ENCODE measurements around the gene FBRSL1. TPM values are rescaled to one million over a fixed set of nuclear protein-coding genes. Genes with fewer than 3 reads are reported as not detected.

Gene FBRSL1
- total RNA-seq, 1 experiment from 2014 or later: 124 TPM

- no peak for ATAC-seq
- no peaks in the 10 kb centered on the region for H3K9me2 ChIP-seq (ENCODE audit: insufficient read depth)
- no peak for TF ChIP-seq ZBTB33 (IDR thresholded peaks at IDR 0.05; ENCODE audit: extremely low read depth, insufficient replicate concordance, low read length)
- no peak overlapping the region for H3K9ac ChIP-seq (ENCODE audit: low read length)
- H3K27me3 ChIP-seq (ENCODE audit: insufficient read depth, low read length): no peaks in the 10 kb centered on the region
- BruUV-seq (replicated peaks): no TSS peak
- no peak overlapping the region for H2AFZ ChIP-seq (ENCODE audit: low read depth, low read length, poor library complexity, severe bottlenecking)
- H3K4me2 ChIP-seq (ENCODE audit: low read length): no peak overlapping the region
- DNase-seq (ENCODE audit: low read depth, low spot score): no peak
- H3K79me2 ChIP-seq (ENCODE audit: insufficient read depth, low read length): no peaks in the 10 kb centered on the region
- H3K9me3 ChIP-seq (ENCODE audit: control insufficient read depth in 1 of 2, insufficient read depth in 1 of 2, low read depth in 1 of 2, low read length in 2 of 2): no peaks in the 10 kb centered on the region
- intact Hi-C loops (cut with micrococcal nuclease): no loop called here
- POLR2A ChIA-PET: no interaction called here
- RAD21 ChIA-PET (ENCODE audit: low non-redundant PET in 1 of 2, low total read pairs in 2 of 2, uncharacterized antibody in 2 of 2, unreplicated experiment in 2 of 2): no interaction called here
- H3K27ac ChIP-seq (ENCODE audit: low read depth, low read length): no peak overlapping the region
- no peaks in the 10 kb centered on the region for H4K20me1 ChIP-seq (ENCODE audit: insufficient read depth)
- no peaks in the 10 kb centered on the region for H3K36me3 ChIP-seq (ENCODE audit: control insufficient read depth in 1 of 2, insufficient read depth in 2 of 2, low read length in 2 of 2)
- no peaks in the 10 kb centered on the region for H3K4me1 ChIP-seq (ENCODE audit: control insufficient read depth in 1 of 2, insufficient read depth in 2 of 2, low read length in 2 of 2)
- CTCF ChIA-PET: no interaction called here
- H3K4me3 ChIP-seq (replicated peaks in 1 of 2; ENCODE audit: low read depth in 1 of 2, low read length in 2 of 2): no peak overlapping the region
These were observed 54.5 kb downstream of the FBRSL1 start for GRCh38 chr12:132544498-132544897.

- ChIA-PET POLR2A (no interaction called here), RAD21 (ENCODE audit: low non-redundant PET in 1 of 2, low total read pairs in 2 of 2, uncharacterized antibody in 2 of 2, unreplicated experiment in 2 of 2) (no interaction called here), CTCF (no interaction called here)
- Histone ChIP-seq H3K9ac (ENCODE audit: low read length) (no peak overlapping the region), H3K9me2 (ENCODE audit: insufficient read depth) (no peaks in the 10 kb centered on the region), H3K4me2 (ENCODE audit: low read length) (no peak overlapping the region), H4K20me1 (ENCODE audit: insufficient read depth) (no peaks in the 10 kb centered on the region), H3K36me3 (ENCODE audit: control insufficient read depth in 1 of 2, insufficient read depth in 2 of 2, low read length in 2 of 2) (no peaks in the 10 kb centered on the region), H2AFZ (ENCODE audit: low read depth, low read length, poor library complexity, severe bottlenecking) (no peak overlapping the region), H3K27me3 (ENCODE audit: insufficient read depth, low read length) (no peaks in the 10 kb centered on the region), H3K79me2 (ENCODE audit: insufficient read depth, low read length) (no peaks in the 10 kb centered on the region), H3K27ac (ENCODE audit: low read depth, low read length) (no peak overlapping the region), H3K4me1 (ENCODE audit: control insufficient read depth in 1 of 2, insufficient read depth in 2 of 2, low read length in 2 of 2) (no peaks in the 10 kb centered on the region), H3K9me3 (ENCODE audit: control insufficient read depth in 1 of 2, insufficient read depth in 1 of 2, low read depth in 1 of 2, low read length in 2 of 2) (no peaks in the 10 kb centered on the region), H3K4me3 (replicated peaks in 1 of 2; ENCODE audit: low read depth in 1 of 2, low read length in 2 of 2) (no peak overlapping the region)
- no TSS peak for BruUV-seq (replicated peaks)
- DNase-seq (ENCODE audit: low read depth, low spot score) (no peak), ATAC-seq (no peak)
- intact Hi-C loops (cut with micrococcal nuclease): no loop called here
- TF ChIP-seq EZH2 (IDR thresholded peaks at IDR 0.05): no peak
- no peak for TF ChIP-seq ZFX (IDR thresholded peaks at IDR 0.05)
- TF ChIP-seq POLR2AphosphoS5 (IDR thresholded peaks at IDR 0.05; ENCODE audit: low read depth, low read length): no peak
- no peak for TF ChIP-seq ELF1 (IDR thresholded peaks at IDR 0.05; ENCODE audit: borderline replicate concordance, low read depth)
- no peak for TF ChIP-seq CBX3 (IDR thresholded peaks at IDR 0.05; ENCODE audit: low read depth)
- TF ChIP-seq ZNF274 (IDR thresholded peaks at IDR 0.05; ENCODE audit: low read depth, low read length): no peak
- TF ChIP-seq ZBTB33 (IDR thresholded peaks at IDR 0.05; ENCODE audit: extremely low read depth, insufficient replicate concordance, low read length): no peak
- no peak for TF ChIP-seq CTCF (IDR thresholded peaks at IDR 0.05 in 2 of 3, conservative IDR thresholded peaks at IDR 0.05 in 1 of 3; ENCODE audit: borderline replicate concordance in 1 of 3, insufficient read depth in 1 of 3, low read depth in 2 of 3, low read length in 2 of 3)
- TF ChIP-seq POLR2A (IDR thresholded peaks at IDR 0.05; ENCODE audit: borderline replicate concordance, extremely low read depth, insufficient read depth, insufficient read length): no peak
- TF ChIP-seq CEBPB (IDR thresholded peaks at IDR 0.05; ENCODE audit: low read depth): no peak
These were observed 55.4 kb downstream of the FBRSL1 start for GRCh38 chr12:132545164-132545953.
